IMR-90 (cell line): ENCODE results near the gene OSBPL6. TPM values are rescaled to one million over a fixed set of nuclear protein-coding genes. Genes with fewer than 3 reads are reported as not detected.

Experiments used
- ATAC-seq: fragments of 200-7000 bp; cut with Tn5 transposase; 2 replicates; pipeline ENCODE4 v1.9.1; 2020; ENCODE audit warnings: low read depth, mild to moderate bottlenecking, moderate library complexity
- BruUV-seq: library from RNA; stranded (reverse); fragments of 400-500 nt; replicated peaks from 2 replicates; lab custom pipeline; 2021; lab: Mats Ljungman, UMichigan
- CTCF ChIA-PET: fragments of 300-600 bp; formaldehyde crosslinking; extraction: SDS; loops from one replicate; lab custom pipeline; 2021; ENCODE audit warnings: antibody characterized with exemption; lab: Yijun Ruan, JAX
- POLR2A ChIA-PET: fragments of 300-600 bp; sonication (Branson Sonifier 250); formaldehyde crosslinking; loops from one replicate; lab custom pipeline; 2022; ENCODE audit warnings: antibody characterized with exemption; ENCODE audit not compliant: unreplicated experiment; lab: Charles Lee
- DNase-seq: peaks from one replicate; pipeline ENCODE4 v3.0.0; 2013
- H2AFZ ChIP-seq: replicated peaks from 2 replicates; pipeline ENCODE3; 2013; ENCODE audit warnings: low read length, mild to moderate bottlenecking; ENCODE audit not compliant: poor library complexity
- H2AK5ac ChIP-seq: 2 replicates; pipeline ENCODE4 v1.6.1; 2013; ENCODE audit warnings: low read depth, low read length, inconsistent platforms
- H2AK9ac ChIP-seq: replicated peaks from 2 replicates; pipeline ENCODE3; 2013; ENCODE audit warnings: mild to moderate bottlenecking, low read depth, low read length, moderate library complexity; ENCODE audit not compliant: poor library complexity
- H2BK120ac ChIP-seq: 2 replicates; pipeline ENCODE4 v1.6.1; 2013; ENCODE audit warnings: low read depth, low read length, inconsistent platforms
- H2BK15ac ChIP-seq: 3 replicates; pipeline ENCODE4 v1.6.1; 2013; ENCODE audit warnings: low read depth, low read length, inconsistent platforms
- H2BK20ac ChIP-seq: 2 replicates; pipeline ENCODE4 v1.6.1; 2013; ENCODE audit warnings: low read depth, mild to moderate bottlenecking, inconsistent platforms, low read length, moderate library complexity
- H2BK5ac ChIP-seq: 2 replicates; pipeline ENCODE4 v1.6.1; 2013; ENCODE audit warnings: mild to moderate bottlenecking, low read depth, low read length, inconsistent platforms; ENCODE audit not compliant: poor library complexity, severe bottlenecking
- H3K14ac ChIP-seq: replicated peaks from 2 replicates; pipeline ENCODE4 v1.6.1; 2013; ENCODE audit warnings: low read depth, low read length, inconsistent platforms
- H3K18ac ChIP-seq: 2 replicates; pipeline ENCODE4 v1.6.1; 2013; ENCODE audit warnings: low read depth, low read length, control low read depth
- H3K23ac ChIP-seq: 2 replicates; pipeline ENCODE4 v1.6.1; 2013; ENCODE audit warnings: low read depth, low read length, inconsistent platforms
- H3K27ac ChIP-seq: 2 replicates; pipeline ENCODE4 v1.5.1; 2013; ENCODE audit warnings: mild to moderate bottlenecking, control low read depth, low read length; ENCODE audit not compliant: insufficient read depth
- H3K27me3 ChIP-seq: 2 replicates; pipeline ENCODE4 v1.6.1; 2013; ENCODE audit warnings: low read length; ENCODE audit not compliant: control insufficient read depth, insufficient read depth
- H3K36me3 ChIP-seq: 2 replicates; pipeline ENCODE4 v1.6.1; 2013; ENCODE audit warnings: low read length, mixed read lengths; ENCODE audit not compliant: control insufficient read depth, insufficient read depth
- H3K4ac ChIP-seq: 2 replicates; pipeline ENCODE4 v1.6.1; 2013; ENCODE audit warnings: low read depth, low read length, inconsistent platforms
- H3K4me1 ChIP-seq: 2 replicates; pipeline ENCODE4 v1.6.1; 2013; ENCODE audit warnings: low read length, mixed read lengths; ENCODE audit not compliant: control insufficient read depth, insufficient read depth
- H3K4me2 ChIP-seq: 2 replicates; pipeline ENCODE4 v1.6.1; 2013; ENCODE audit warnings: low read depth, mild to moderate bottlenecking, control low read depth, low read length, moderate library complexity
- H3K4me3 ChIP-seq: 2 replicates; pipeline ENCODE4 v1.5.1; 2013; ENCODE audit warnings: low read depth, mild to moderate bottlenecking, control low read depth, low read length, moderate library complexity; ENCODE audit not compliant: insufficient read depth
- H3K56ac ChIP-seq: 2 replicates; pipeline ENCODE4 v1.6.1; 2013; ENCODE audit warnings: low read length, inconsistent platforms; ENCODE audit not compliant: insufficient read depth; ENCODE audit errors: extremely low read depth
- H3K79me1 ChIP-seq, 2 experiments: 2 replicates each; pipeline ENCODE4 v1.6.1; 2013; ENCODE audit warnings: low read length in 2 of 2, inconsistent platforms in 1 of 2, low read depth in 1 of 2
- H3K9ac ChIP-seq: 2 replicates; pipeline ENCODE4 v1.6.1; 2013; ENCODE audit warnings: low read depth, low read length, control low read depth
- H3K9me1 ChIP-seq: 2 replicates; pipeline ENCODE4 v1.6.1; 2013; ENCODE audit warnings: low read length, inconsistent platforms; ENCODE audit not compliant: insufficient read depth
- H3K9me3 ChIP-seq: 2 replicates; pipeline ENCODE4 v1.6.1; 2013; ENCODE audit warnings: low read length; ENCODE audit not compliant: control insufficient read depth, insufficient read depth
- H4K20me1 ChIP-seq: 2 replicates; pipeline ENCODE4 v1.6.1; 2013; ENCODE audit warnings: low read length, inconsistent platforms; ENCODE audit not compliant: insufficient read depth
- H4K5ac ChIP-seq: 2 replicates; pipeline ENCODE4 v1.6.1; 2013; ENCODE audit warnings: mild to moderate bottlenecking, low read depth, low read length, control low read depth
- H4K8ac ChIP-seq, 2 experiments: 2 replicates each; pipeline ENCODE4 v1.6.1; 2013; ENCODE audit warnings: low read depth in 2 of 2, low read length in 2 of 2, control low read depth in 1 of 2, inconsistent platforms in 1 of 2
- H4K91ac ChIP-seq: 2 replicates; pipeline ENCODE4 v1.6.1; 2013; ENCODE audit warnings: low read depth, low read length, inconsistent platforms; ENCODE audit not compliant: insufficient read depth
- BHLHE40 ChIP-seq: fragments of 150-350 bp; IDR thresholded peaks from 2 replicates; pipeline ENCODE4 v1.6.1; 2016; ENCODE audit warnings: mild to moderate bottlenecking, low read depth, low read length
- CEBPB ChIP-seq: IDR thresholded peaks from 2 replicates; pipeline ENCODE4 v1.6.1; 2012; ENCODE audit warnings: low read depth, low read length, improper control_type of control experiment
- CHD1 ChIP-seq: IDR thresholded peaks from 2 replicates; pipeline ENCODE4 v1.6.1; 2012; ENCODE audit warnings: low read depth, low read length, improper control_type of control experiment
- FOS ChIP-seq: fragments of 150-350 bp; IDR thresholded peaks from 2 replicates; pipeline ENCODE4 v1.6.1; 2016; ENCODE audit warnings: low read depth, low read length
- MAFK ChIP-seq: IDR thresholded peaks from 2 replicates; pipeline ENCODE4 v1.6.1; 2012; ENCODE audit warnings: low read depth, low read length, improper control_type of control experiment
- MAZ ChIP-seq: IDR thresholded peaks from 2 replicates; pipeline ENCODE4 v1.6.1; 2012; ENCODE audit warnings: low read depth, mild to moderate bottlenecking, low read length, improper control_type of control experiment, moderate library complexity, borderline replicate concordance
- MXI1 ChIP-seq: IDR thresholded peaks from 2 replicates; pipeline ENCODE4 v1.6.1; 2012; ENCODE audit warnings: low read depth, mild to moderate bottlenecking, low read length, moderate library complexity, borderline replicate concordance
- NFE2L2 ChIP-seq: fragments of 150-350 bp; IDR thresholded peaks from 2 replicates; pipeline ENCODE4 v1.6.1; 2016; ENCODE audit warnings: low read depth, mild to moderate bottlenecking, low read length
- POLR2A ChIP-seq: IDR thresholded peaks from 2 replicates; pipeline ENCODE4 v1.6.1; 2012; ENCODE audit warnings: mild to moderate bottlenecking, low read depth, low read length
- RAD21 ChIP-seq: IDR thresholded peaks from 2 replicates; pipeline ENCODE4 v1.6.1; 2012; ENCODE audit warnings: low read length, improper control_type of control experiment
- RCOR1 ChIP-seq: IDR thresholded peaks from 2 replicates; pipeline ENCODE4 v1.6.1; 2012; ENCODE audit warnings: mild to moderate bottlenecking, low read length, improper control_type of control experiment; ENCODE audit not compliant: insufficient replicate concordance
- RFX5 ChIP-seq: IDR thresholded peaks from 2 replicates; pipeline ENCODE4 v1.8.0; 2012; ENCODE audit warnings: low read depth, mild to moderate bottlenecking, low read length, moderate library complexity
- SMC3 ChIP-seq: fragments of 150-350 bp; IDR thresholded peaks from 2 replicates; pipeline ENCODE4 v1.6.1; 2016; ENCODE audit warnings: low read depth, mild to moderate bottlenecking, antibody characterized with exemption, low read length, moderate library complexity
- WGBS, 2 experiments: methylation state at CpG; one replicate each; pipeline versions ENCODE4 v1.1.5 to v1.1.7; 2013; ENCODE audit warnings: missing lambda C conversion rate in 2 of 2; ENCODE audit not compliant: insufficient read length in 1 of 2; ENCODE audit errors: extremely low coverage in 2 of 2; 5-methylcytosine and 5-hydroxymethylcytosine counted together
- dilution Hi-C: fragments of 300-500 bp; cut with HindIII; formaldehyde crosslinking; loops from one replicate; pipeline ENCODE4 v1.14.3; 2018; ENCODE audit warnings: low sequenced_read_pairs; ENCODE audit not compliant: unreplicated experiment
- in situ Hi-C: fragments of 300-500 bp; cut with MboI; formaldehyde crosslinking; loops from 3 replicates; pipeline ENCODE4 v1.14.3; 2019; ENCODE audit warnings: low sequenced_read_pairs, inconsistent platforms, mixed read lengths
- intact Hi-C: fragments of 100-400 bp; cut with micrococcal nuclease; formaldehyde crosslinking; loops from 2 replicates; pipeline ENCODE4 v1.10.0; 2022
- polyA plus RNA-seq, 3 experiments: library from polyadenylated mRNA; depleted of rRNA; stranded (reverse); fragments of >200 nt; gene quantifications; 2 replicates each; pipeline ENCODE4 v1.2.3, GENCODE V29; 2012; ENCODE audit warnings: low replicate concordance in 1 of 3
- total RNA-seq: library from RNA; depleted of rRNA; stranded (reverse); fragments of >200 nt; gene quantifications from 2 replicates; pipeline ENCODE4 v1.2.3, GENCODE V29; 2012
- TF ChIP-seq, protein P1 (sequence below): conservative IDR thresholded peaks from 2 replicates; pipeline ENCODE4 v1.5.1; 2012; ENCODE audit warnings: mild to moderate bottlenecking, low read depth, low read length, improper control_type of control experiment
- TF ChIP-seq, protein P2 (sequence below): fragments of 150-350 bp; IDR thresholded peaks from 2 replicates; pipeline ENCODE4 v1.6.1; 2017; ENCODE audit warnings: mild to moderate bottlenecking, antibody characterized with exemption, low read length, low read depth
- TF ChIP-seq, protein P3 (sequence below): fragments of 150-350 bp; IDR thresholded peaks from 2 replicates; pipeline ENCODE4 v1.6.1; 2016; ENCODE audit warnings: low read depth, mild to moderate bottlenecking, low read length, moderate library complexity, borderline replicate concordance

Gene OSBPL6
- total and polyA plus RNA-seq, 2 of the 4 experiments (the other 2 are of a cell fraction): 3.2 to 3.7 TPM

GRCh38 chr2:178380763-178381162, 186.5 kb downstream of the OSBPL6 start:
- Histone ChIP-seq H2BK120ac (no peak overlapping the region), H3K4me3 (no peak overlapping the region), H2AK9ac (no peak overlapping the region), H4K91ac (no peak overlapping the region), H3K23ac (no peak overlapping the region), H3K4ac (no peak overlapping the region), H2BK15ac (no peak overlapping the region), H4K20me1 (no peaks in the 10 kb centered on the region), H3K14ac (no peak overlapping the region), H3K18ac (no peak overlapping the region), H2AFZ (no peak overlapping the region), H3K9me3 (no peaks in the 10 kb centered on the region), H3K56ac (no peak overlapping the region), H2BK20ac (no peak overlapping the region), H2BK5ac (no peak overlapping the region), H3K79me1 (no peaks in the 10 kb centered on the region), H4K8ac (no peak overlapping the region), H2AK5ac (no peak overlapping the region), H3K27me3 (no peaks in the 10 kb centered on the region), H3K9me1 (peaks cover 8% of the 10 kb centered on the region; the same call in 1 of the 2 replicates), H4K5ac (no peak overlapping the region), H3K4me1 (peaks cover 3% of the 10 kb centered on the region), H3K36me3 (no peaks in the 10 kb centered on the region), H3K4me2 (no peak overlapping the region), H3K9ac (no peak overlapping the region), H3K27ac (no peak overlapping the region)
- DNase-seq: no peak
- ChIA-PET POLR2A (no interaction called here), CTCF (no interaction called here)
- intact Hi-C loops: loop anchor here (1.0 kb wide), 1 partner anchor 7 kb away; no protein-coding TSS in a partner anchor
- no CpG with 5 or more reads among the region's 1 CpG for WGBS, 2 experiments
- dilution Hi-C loops: no loop called here
- TF ChIP-seq CEBPB (no peak), RAD21 (no peak), RCOR1 (no peak), NFE2L2 (no peak), FOS (no peak), MAFK (no peak), RFX5 (no peak), MXI1 (no peak), SMC3 (no peak), CHD1 (no peak), MAZ (no peak), BHLHE40 (no peak), POLR2A (no peak)
- TF ChIP-seq, protein P1, sequence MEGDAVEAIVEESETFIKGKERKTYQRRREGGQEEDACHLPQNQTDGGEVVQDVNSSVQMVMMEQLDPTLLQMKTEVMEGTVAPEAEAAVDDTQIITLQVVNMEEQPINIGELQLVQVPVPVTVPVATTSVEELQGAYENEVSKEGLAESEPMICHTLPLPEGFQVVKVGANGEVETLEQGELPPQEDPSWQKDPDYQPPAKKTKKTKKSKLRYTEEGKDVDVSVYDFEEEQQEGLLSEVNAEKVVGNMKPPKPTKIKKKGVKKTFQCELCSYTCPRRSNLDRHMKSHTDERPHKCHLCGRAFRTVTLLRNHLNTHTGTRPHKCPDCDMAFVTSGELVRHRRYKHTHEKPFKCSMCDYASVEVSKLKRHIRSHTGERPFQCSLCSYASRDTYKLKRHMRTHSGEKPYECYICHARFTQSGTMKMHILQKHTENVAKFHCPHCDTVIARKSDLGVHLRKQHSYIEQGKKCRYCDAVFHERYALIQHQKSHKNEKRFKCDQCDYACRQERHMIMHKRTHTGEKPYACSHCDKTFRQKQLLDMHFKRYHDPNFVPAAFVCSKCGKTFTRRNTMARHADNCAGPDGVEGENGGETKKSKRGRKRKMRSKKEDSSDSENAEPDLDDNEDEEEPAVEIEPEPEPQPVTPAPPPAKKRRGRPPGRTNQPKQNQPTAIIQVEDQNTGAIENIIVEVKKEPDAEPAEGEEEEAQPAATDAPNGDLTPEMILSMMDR: no peak
- TF ChIP-seq, protein P2, sequence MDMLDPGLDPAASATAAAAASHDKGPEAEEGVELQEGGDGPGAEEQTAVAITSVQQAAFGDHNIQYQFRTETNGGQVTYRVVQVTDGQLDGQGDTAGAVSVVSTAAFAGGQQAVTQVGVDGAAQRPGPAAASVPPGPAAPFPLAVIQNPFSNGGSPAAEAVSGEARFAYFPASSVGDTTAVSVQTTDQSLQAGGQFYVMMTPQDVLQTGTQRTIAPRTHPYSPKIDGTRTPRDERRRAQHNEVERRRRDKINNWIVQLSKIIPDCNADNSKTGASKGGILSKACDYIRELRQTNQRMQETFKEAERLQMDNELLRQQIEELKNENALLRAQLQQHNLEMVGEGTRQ: no peak
- TF ChIP-seq, protein P3, sequence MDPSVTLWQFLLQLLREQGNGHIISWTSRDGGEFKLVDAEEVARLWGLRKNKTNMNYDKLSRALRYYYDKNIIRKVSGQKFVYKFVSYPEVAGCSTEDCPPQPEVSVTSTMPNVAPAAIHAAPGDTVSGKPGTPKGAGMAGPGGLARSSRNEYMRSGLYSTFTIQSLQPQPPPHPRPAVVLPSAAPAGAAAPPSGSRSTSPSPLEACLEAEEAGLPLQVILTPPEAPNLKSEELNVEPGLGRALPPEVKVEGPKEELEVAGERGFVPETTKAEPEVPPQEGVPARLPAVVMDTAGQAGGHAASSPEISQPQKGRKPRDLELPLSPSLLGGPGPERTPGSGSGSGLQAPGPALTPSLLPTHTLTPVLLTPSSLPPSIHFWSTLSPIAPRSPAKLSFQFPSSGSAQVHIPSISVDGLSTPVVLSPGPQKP: no peak
- ATAC-seq: no peak
- BruUV-seq: no TSS peak
- in situ Hi-C loops: no loop called here
